Tibial nerve (tissue), 4 donors: Measurements from ENCODE around the gene CALML4. TPM values are rescaled to one million over a fixed set of nuclear protein-coding genes. Genes with fewer than 3 reads are reported as not detected.

Experiments
- DNase-seq, 2 donors: peaks; one replicate each; pipeline ENCODE4 v3.0.0-alpha.2; 2019; ENCODE audit warnings: low spot score in 2 of 2
- H3K27ac ChIP-seq, 4 donors: fragments of 200-600 bp; sonication (generic) in 3 of 4; one replicate each; pipeline ENCODE4 v1.5.1; 2017 to 2019; ENCODE audit warnings: mild to moderate bottlenecking in 1 of 4
- H3K27me3 ChIP-seq, 2 donors: fragments of 200-600 bp; sonication (generic) in 1 of 2; one replicate each; pipeline versions ENCODE4 v1.5.1 to v1.6.0; 2017 to 2019
- H3K36me3 ChIP-seq, 3 donors: fragments of 200-600 bp; sonication (generic); one replicate each; pipeline ENCODE4 v1.5.1; 2018 to 2019
- H3K4me1 ChIP-seq, 4 donors: fragments of 200-600 bp; sonication (generic) in 3 of 4; one replicate each; pipeline ENCODE4 v1.5.1; 2017 to 2019
- H3K4me3 ChIP-seq, 4 donors: fragments of 200-600 bp; sonication (generic) in 3 of 4; one replicate each; pipeline ENCODE4 v1.5.1; 2017 to 2019; ENCODE audit warnings: mild to moderate bottlenecking in 1 of 4, moderate library complexity in 1 of 4
- H3K9me3 ChIP-seq, 4 donors: fragments of 200-600 bp; sonication (generic) in 3 of 4; one replicate each; pipeline ENCODE4 v1.5.1; 2017 to 2019
- EP300 ChIP-seq, 2 donors: sonication (generic); formaldehyde crosslinking; IDR thresholded peaks; one replicate each; pipeline ENCODE4 v1.6.1; 2017; ENCODE audit warnings: antibody characterized with exemption in 2 of 2, mild to moderate bottlenecking in 1 of 2
- POLR2A ChIP-seq, 2 donors: fragments of 450-650 bp; IDR thresholded peaks; one replicate each; pipeline ENCODE4 v1.6.1; 2017; ENCODE audit warnings: antibody characterized with exemption in 2 of 2, mild to moderate bottlenecking in 2 of 2, moderate library complexity in 2 of 2
- WGBS, 2 donors: methylation state at CpG; one replicate each; pipeline ENCODE4 v1.1.5; 2018; 5-methylcytosine and 5-hydroxymethylcytosine counted together
- total RNA-seq, 4 donors: library from RNA; depleted of rRNA; stranded (reverse); fragments of >200 nt; gene quantifications; one replicate each; pipeline ENCODE4 v1.1.0, GENCODE V29; 2016
- TF ChIP-seq, protein P1 (sequence below), 5 experiments: fragments of 200-600 bp in 3 of 5; fragments of 450-650 bp in 2 of 5; sonication (generic) in 3 of 5; IDR thresholded peaks; one replicate each; pipeline ENCODE4 v1.5.1; 2016 to 2019; ENCODE audit warnings: antibody characterized with exemption in 5 of 5, mild to moderate bottlenecking in 3 of 5, moderate library complexity in 2 of 5

Gene CALML4
- total RNA-seq, 4 donors from 2014 or later, result 7.5 to 27.1 (median 13.6) TPM

DNA sequence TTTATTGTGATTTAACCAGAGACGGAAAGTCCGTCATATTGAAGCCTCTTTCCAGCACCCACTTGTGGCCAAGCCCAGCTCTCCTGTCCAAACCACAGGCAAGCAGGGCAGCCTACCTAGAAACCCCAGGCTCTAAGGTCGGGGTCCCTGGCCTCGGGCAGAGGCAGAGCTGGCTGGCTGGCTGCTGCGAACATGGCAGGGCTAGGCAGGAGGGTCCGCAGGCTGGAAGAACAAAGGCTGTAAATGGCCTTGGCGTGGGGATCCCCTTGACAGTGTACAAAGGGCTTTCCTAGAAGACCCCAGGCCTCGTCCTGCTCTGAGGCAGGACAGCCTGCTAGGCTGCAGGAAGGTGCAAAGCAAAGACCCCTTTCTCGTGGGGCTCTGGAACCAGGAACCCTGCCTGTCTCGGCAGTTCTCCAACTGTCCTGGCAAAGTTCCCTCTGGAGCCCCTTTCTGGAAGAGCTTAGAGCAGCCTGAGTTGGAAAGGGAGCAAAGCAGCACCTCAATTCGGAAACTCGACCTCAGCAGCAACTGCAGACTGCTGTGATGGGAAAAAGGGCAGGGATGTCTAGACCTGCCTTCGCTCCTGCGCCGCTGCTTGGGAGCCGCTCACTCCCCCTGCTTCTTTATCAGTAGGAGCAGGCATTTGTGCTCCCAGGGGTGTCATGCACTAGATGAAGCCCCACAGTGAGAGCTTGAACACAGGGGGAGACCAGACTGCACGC lies 8.5 kb downstream of the CALML4 start:
- no peak for TF ChIP-seq EP300 (IDR thresholded peaks at IDR 0.05)
- TF ChIP-seq, protein P1, sequence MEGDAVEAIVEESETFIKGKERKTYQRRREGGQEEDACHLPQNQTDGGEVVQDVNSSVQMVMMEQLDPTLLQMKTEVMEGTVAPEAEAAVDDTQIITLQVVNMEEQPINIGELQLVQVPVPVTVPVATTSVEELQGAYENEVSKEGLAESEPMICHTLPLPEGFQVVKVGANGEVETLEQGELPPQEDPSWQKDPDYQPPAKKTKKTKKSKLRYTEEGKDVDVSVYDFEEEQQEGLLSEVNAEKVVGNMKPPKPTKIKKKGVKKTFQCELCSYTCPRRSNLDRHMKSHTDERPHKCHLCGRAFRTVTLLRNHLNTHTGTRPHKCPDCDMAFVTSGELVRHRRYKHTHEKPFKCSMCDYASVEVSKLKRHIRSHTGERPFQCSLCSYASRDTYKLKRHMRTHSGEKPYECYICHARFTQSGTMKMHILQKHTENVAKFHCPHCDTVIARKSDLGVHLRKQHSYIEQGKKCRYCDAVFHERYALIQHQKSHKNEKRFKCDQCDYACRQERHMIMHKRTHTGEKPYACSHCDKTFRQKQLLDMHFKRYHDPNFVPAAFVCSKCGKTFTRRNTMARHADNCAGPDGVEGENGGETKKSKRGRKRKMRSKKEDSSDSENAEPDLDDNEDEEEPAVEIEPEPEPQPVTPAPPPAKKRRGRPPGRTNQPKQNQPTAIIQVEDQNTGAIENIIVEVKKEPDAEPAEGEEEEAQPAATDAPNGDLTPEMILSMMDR (IDR thresholded peaks at IDR 0.05), result no peak
- TF ChIP-seq POLR2A (IDR thresholded peaks at IDR 0.05), result no peak
- H3K4me1 ChIP-seq, result peaks cover 0 to 55% (median 12%) of the 10 kb centered on the region in 4 donors
- peak overlapping the region in 2 of 4 donors; percentile 76 to 77 for H3K27ac ChIP-seq

DNA sequence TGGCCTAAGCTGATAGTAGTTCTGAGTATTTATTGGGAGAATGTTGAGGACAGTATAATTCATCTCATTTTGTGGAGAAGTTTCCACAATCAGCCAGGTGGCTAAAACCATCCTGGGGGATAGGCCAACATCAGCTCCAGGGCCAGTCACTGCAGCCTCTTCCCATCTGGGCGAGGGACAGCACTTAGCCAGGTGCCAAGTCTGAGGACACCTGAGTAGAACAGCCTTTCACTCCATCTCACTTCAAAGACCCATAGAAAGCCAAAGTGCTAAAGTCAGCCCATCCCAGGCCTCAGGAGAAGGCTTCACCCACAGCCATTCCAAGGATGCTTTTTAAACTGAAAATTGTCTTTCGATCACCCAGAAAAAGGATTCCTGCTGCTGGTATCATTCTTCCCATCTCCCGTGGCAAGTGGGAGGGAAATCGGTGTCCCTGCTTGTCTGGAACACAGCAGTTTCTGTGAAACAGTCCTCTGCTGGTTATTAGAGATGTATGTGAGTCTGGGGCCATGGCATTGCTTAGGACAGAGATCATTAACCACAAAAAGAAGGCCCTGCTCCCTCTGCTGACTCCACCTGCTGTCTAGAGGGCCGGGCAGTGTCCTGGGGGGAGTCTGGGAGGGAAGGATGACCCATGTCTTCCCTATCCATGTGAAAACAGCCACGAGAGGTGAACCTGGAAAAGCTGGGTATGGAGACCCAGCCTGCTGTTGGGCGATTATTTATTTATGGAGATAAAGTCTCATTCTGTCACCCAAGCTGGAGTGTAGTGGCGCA lies 9.6 kb downstream of the CALML4 start:
- H3K4me1 ChIP-seq, result peaks cover 0 to 44% (median 11%) of the 10 kb centered on the region in 4 donors
- 78 to 86% methylated on average over 8 of the region's 8 CpGs for WGBS, 2 donors
- H3K36me3 ChIP-seq, result peaks cover 0 to 32% (median 0%) of the 10 kb centered on the region in 3 donors
- no peaks in the 10 kb centered on the region for H3K9me3 ChIP-seq
- DNase-seq, result no peak
- no peaks in the 10 kb centered on the region for H3K27me3 ChIP-seq
- TF ChIP-seq EP300 (IDR thresholded peaks at IDR 0.05), result no peak
- no peak for TF ChIP-seq POLR2A (IDR thresholded peaks at IDR 0.05)
- TF ChIP-seq, protein P1 (IDR thresholded peaks at IDR 0.05), result peak in 1 of 5 experiments; percentile 0
- peak overlapping the region; percentile 42 to 77 (median 60) for H3K27ac ChIP-seq
- H3K4me3 ChIP-seq, result no peak overlapping the region

More for the DNA sequence above, 8.5 kb downstream of the CALML4 start:
- Histone ChIP-seq H3K36me3 (peaks cover 0 to 29% (median 0%) of the 10 kb centered on the region in 3 donors), H3K4me3 (no peak overlapping the region), H3K9me3 (no peaks in the 10 kb centered on the region), H3K27me3 (no peaks in the 10 kb centered on the region)
- no peak for DNase-seq
- 76 to 87% methylated on average over 16 of the region's 17 CpGs for WGBS, 2 donors

DNA sequence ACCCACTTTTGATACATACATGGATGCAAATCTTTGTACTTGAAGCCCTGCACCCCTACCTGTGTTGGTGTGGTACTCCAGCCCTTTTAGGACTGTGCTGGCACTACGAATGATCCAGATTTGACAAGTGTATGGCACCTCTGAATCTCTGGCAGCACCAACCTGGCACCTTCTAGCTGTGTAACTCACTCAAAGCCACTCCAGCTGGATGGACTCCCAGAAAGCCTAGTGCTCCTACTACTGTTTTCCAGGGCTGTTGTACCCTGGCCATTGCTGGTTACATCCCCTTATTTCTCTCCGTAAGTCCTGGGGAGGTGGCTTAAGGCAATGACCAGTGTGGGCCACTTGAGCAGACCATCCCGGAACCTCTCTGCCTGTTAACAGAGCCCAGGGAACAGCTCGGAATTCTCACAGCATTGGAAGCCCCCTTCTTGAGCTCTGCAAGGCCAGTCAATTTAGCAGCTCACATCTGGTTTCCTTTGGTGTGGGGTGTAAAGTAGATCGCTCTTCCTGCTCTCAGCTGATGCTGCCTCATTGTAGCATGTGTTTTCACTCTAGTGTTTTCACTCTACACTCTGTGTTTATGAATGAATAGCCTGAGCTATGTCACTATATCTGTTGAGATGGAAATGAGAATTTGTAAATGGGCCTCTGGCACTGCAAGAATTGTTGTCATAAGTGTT lies 12.2 kb downstream of the CALML4 start:
- no peak overlapping the region for H3K4me3 ChIP-seq
- 78 to 82% methylated on average over 5 of the region's 5 CpGs for whole genome bisulfite sequencing, 2 donors
- no peaks in the 10 kb centered on the region for H3K27me3 ChIP-seq
- H3K36me3 ChIP-seq, result peaks cover 0 to 32% (median 0%) of the 10 kb centered on the region in 3 donors
- H3K9me3 ChIP-seq, result no peaks in the 10 kb centered on the region
- peaks cover 0 to 36% (median 10%) of the 10 kb centered on the region in 4 donors for H3K4me1 ChIP-seq
- DNase-seq, result no peak
- peak overlapping the region in 2 of 4 donors; percentile 9 to 38 for H3K27ac ChIP-seq
- TF ChIP-seq, protein P1 (IDR thresholded peaks at IDR 0.05), result no peak
- no peak for TF ChIP-seq EP300 (IDR thresholded peaks at IDR 0.05)
- TF ChIP-seq POLR2A (IDR thresholded peaks at IDR 0.05), result no peak

DNA sequence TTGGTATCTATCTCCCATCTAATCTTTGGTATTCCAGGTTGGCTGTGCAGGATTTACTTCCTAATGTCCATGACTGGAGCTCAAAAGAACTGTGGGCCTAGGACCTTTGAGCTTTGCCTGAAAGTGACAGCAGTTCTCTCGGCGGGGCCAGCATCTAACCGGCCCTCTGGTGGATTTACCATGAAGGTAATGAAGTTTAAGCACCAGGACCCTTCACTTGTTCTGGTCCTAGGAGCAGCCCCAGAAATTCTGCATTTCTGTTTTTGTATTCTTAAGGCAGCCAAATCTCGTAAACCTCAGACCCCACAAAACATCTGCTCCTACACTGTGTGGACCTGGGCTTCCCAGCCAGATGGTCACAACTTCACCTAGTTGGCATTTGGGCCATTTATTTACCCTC lies 13.0 kb downstream of the CALML4 start:
- Histone ChIP-seq H3K27ac (no peak overlapping the region), H3K4me3 (no peak overlapping the region), H3K27me3 (no peaks in the 10 kb centered on the region), H3K4me1 (peaks cover 0 to 42% (median 15%) of the 10 kb centered on the region in 4 donors), H3K9me3 (no peaks in the 10 kb centered on the region), H3K36me3 (peaks cover 0 to 32% (median 0%) of the 10 kb centered on the region in 3 donors)
- DNase-seq, result no peak
- 85 to 96% methylated on average over 4 of the region's 4 CpGs for WGBS, 2 donors
- TF ChIP-seq, protein P1 (IDR thresholded peaks at IDR 0.05), result no peak
- TF ChIP-seq EP300 (IDR thresholded peaks at IDR 0.05) (no peak), POLR2A (IDR thresholded peaks at IDR 0.05) (no peak)
